ENCODE data around the gene CDHR3. TPM values are rescaled to one million over a fixed set of nuclear protein-coding genes. Genes with fewer than 3 reads are reported as not detected.

Gene CDHR3
- total RNA-seq, 1 experiment from 2014 or later = 3.3 TPM

GRCh38 chr7:106012184-106012583 lies 49.1 kb downstream of the CDHR3 start:
- Histone ChIP-seq H4K8ac (replicated peaks; ENCODE audit: insufficient read length, low read depth, low read length) (no peak overlapping the region), H3K4me1 (ENCODE audit: insufficient read depth, low read length) (peaks cover 5% of the 10 kb centered on the region; the same call in 1 of the 2 replicates), H3K4ac (ENCODE audit: low read depth, low read length) (no peak overlapping the region), H2BK20ac (ENCODE audit: low read depth, low read length, poor library complexity, severe bottlenecking) (no peak overlapping the region), H3K27me3 (ENCODE audit: insufficient read depth, low read length) (no peaks in the 10 kb centered on the region; the same call in 1 of the 2 replicates), H3K56ac (ENCODE audit: insufficient read length, low read depth, low read length) (no peak overlapping the region), H3K79me2 (ENCODE audit: insufficient read depth, low read length) (no peaks in the 10 kb centered on the region), H3K9me3 (ENCODE audit: control insufficient read depth, low read depth, low read length) (no peaks in the 10 kb centered on the region), H2AFZ (ENCODE audit: low read length) (no peak overlapping the region), H2AK5ac (ENCODE audit: insufficient read length, low read length) (no peak overlapping the region), H2BK15ac (ENCODE audit: low read depth, low read length) (no peak overlapping the region), H3K4me2 (ENCODE audit: insufficient read depth, insufficient read length, low read length) (no peak overlapping the region), H3K14ac (ENCODE audit: insufficient read depth, low read length) (no peak overlapping the region), H3K79me1 (ENCODE audit: insufficient read depth, low read depth, low read length, poor library complexity, severe bottlenecking) (no peaks in the 10 kb centered on the region), H3K23ac (ENCODE audit: insufficient read length, low read depth, low read length) (no peak overlapping the region), H3K18ac (ENCODE audit: insufficient read length, low read depth, low read length) (no peak overlapping the region), H4K5ac (ENCODE audit: insufficient read length, low read depth, low read length) (no peak overlapping the region), H3T11ph (ENCODE audit: low read length) (no peak overlapping the region), H3K23me2 (ENCODE audit: insufficient read length, low read depth, low read length, poor library complexity, severe bottlenecking) (no peaks in the 10 kb centered on the region), H3K9ac (ENCODE audit: extremely low read depth, insufficient read length, low read length) (no peak overlapping the region), H4K20me1 (ENCODE audit: control insufficient read depth, insufficient read depth, insufficient read length) (no peaks in the 10 kb centered on the region), H2BK12ac (ENCODE audit: insufficient read length, low read depth, low read length) (no peak overlapping the region), H3K27ac (ENCODE audit: insufficient read length, low read depth, low read length) (no peak overlapping the region), H2BK120ac (ENCODE audit: low read depth, low read length, poor library complexity, severe bottlenecking) (no peak overlapping the region), H4K91ac (ENCODE audit: insufficient read length, low read depth, low read length) (no peak overlapping the region), H2BK5ac (ENCODE audit: insufficient read length, low read length) (no peak overlapping the region)
- TF ChIP-seq, protein P1, sequence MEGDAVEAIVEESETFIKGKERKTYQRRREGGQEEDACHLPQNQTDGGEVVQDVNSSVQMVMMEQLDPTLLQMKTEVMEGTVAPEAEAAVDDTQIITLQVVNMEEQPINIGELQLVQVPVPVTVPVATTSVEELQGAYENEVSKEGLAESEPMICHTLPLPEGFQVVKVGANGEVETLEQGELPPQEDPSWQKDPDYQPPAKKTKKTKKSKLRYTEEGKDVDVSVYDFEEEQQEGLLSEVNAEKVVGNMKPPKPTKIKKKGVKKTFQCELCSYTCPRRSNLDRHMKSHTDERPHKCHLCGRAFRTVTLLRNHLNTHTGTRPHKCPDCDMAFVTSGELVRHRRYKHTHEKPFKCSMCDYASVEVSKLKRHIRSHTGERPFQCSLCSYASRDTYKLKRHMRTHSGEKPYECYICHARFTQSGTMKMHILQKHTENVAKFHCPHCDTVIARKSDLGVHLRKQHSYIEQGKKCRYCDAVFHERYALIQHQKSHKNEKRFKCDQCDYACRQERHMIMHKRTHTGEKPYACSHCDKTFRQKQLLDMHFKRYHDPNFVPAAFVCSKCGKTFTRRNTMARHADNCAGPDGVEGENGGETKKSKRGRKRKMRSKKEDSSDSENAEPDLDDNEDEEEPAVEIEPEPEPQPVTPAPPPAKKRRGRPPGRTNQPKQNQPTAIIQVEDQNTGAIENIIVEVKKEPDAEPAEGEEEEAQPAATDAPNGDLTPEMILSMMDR (conservative IDR thresholded peaks at IDR 0.05) = no peak
- Mint-ChIP-seq H3K9me3 (peaks cover 16 to 17% of the 10 kb centered on the region in 2 experiments), H3K27me3 (ENCODE audit: low read depth) (peaks cover 27% of the 10 kb centered on the region), H3K27ac (no peak overlapping the region), H3K36me3 (ENCODE audit: insufficient read depth in 1 of 3, low read depth in 3 of 3) (peaks cover 12 to 18% (median 16%) of the 10 kb centered on the region in 3 experiments), H3K4me1 (peaks cover 33 to 34% of the 10 kb centered on the region in 2 experiments), H3K4me3 (no peak overlapping the region)
- no peak for DNase-seq
- no CpG with 5 or more reads among the region's 5 CpGs for WGBS (ENCODE audit: extremely low coverage, insufficient read length, low lambda C conversion rate)

Measured in H9 (cell line).